CD4-positive, alpha-beta T cell treated with Interleukin-10 for 1 hour (primary cell): ENCODE results near the gene NQO1.

Experiments
- DNase-seq: peaks from one replicate; pipeline ENCODE4 v3.0.0-alpha.2; 2020

Gene NQO1

GRCh38 chr16:69706256-69706974 is 19.9 kb downstream of the NQO1 start:
- no peak for DNase-seq

- no peak for DNase-seq
Measured at GRCh38 chr16:69703638-69704037, 22.7 kb downstream of the NQO1 start.

GRCh38 chr16:69701866-69702265 is 24.5 kb downstream of the NQO1 start:
- DNase-seq = no peak

- DNase-seq = no peak
Measured at GRCh38 chr16:69701452-69701851, 24.9 kb downstream of the NQO1 start.

GRCh38 chr16:69699915-69700314 is 26.4 kb downstream of the NQO1 start:
- no peak for DNase-seq

- DNase-seq = no peak
Measured at GRCh38 chr16:69698404-69698803, 28.0 kb downstream of the NQO1 start.

- no peak for DNase-seq
Measured at GRCh38 chr16:69693916-69694315, 32.4 kb downstream of the NQO1 start.

DNA sequence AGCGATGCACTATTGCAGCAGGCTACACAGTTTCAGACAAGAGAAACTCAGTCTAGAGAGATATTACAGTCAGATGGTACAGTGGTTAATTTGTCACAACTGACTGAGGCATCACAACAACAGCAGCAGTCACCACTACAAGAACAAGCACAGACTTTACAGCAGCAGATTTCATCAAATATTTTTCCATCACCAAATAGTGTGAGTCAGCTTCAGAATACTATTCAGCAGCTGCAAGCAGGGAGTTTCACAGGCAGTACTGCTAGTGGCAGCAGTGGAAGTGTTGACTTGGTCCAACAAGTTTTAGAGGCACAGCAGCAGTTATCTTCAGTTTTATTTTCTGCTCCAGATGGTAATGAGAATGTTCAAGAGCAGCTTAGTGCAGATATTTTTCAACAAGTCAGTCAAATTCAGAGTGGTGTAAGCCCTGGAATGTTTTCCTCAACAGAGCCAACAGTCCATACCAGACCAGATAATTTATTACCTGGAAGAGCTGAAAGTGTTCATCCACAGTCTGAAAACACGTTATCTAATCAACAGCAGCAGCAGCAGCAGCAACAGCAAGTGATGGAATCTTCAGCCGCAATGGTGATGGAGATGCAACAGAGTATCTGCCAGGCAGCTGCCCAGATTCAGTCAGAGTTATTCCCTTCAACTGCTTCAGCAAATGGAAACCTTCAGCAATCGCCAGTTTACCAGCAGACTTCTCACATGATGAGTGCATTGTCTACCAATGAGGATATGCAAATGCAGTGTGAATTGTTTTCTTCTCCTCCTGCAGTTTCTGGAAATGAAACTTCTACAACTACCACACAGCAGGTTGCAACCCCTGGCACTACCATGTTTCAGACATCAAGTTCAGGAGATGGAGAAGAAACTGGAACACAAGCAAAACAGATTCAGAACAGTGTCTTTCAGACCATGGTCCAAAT is 34.1 kb downstream of the NQO1 start:
- DNase-seq = no peak

DNA sequence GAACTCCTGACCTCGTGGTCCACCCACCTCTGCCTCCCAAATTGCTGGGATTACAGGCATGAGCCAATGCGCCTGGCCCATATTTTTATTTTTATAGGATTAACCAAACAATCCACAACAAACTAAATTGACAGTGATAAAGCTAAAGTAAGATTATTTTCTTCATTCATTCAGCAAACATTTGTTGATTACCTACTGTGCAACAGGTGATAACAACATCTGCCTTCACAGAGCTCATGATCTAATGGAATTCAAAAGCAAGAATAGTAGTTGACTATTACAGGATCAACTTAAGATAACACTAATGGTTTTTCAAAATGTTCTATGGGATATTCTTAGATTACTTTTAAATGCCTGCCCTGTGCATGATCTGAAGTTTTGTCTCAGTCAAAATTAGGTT is 37.8 kb downstream of the NQO1 start:
- DNase-seq = no peak

DNA sequence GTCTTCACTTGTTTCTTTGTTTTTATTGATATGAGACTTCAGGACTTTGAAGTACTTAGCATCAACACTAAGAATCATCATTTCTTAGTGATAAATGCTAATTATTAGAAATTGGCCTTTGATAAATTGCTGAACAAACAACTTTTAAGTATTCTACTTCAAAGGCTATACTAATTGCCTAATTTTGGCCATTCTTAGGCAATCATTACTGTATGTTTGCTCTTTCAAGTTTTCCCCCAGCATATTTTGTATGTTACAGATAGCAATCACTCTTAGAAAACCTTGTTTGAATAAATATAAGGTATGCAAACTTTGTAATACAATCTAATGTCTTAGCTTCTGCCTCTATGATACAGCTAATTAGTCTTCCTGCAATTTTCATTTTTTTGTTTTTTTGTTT is 46.0 kb downstream of the NQO1 start:
- DNase-seq = no peak

- DNase-seq = no peak
Measured at GRCh38 chr16:69672998-69673713, 53.2 kb downstream of the NQO1 start.

- DNase-seq = no peak
Measured at GRCh38 chr16:69672315-69672997, 53.9 kb downstream of the NQO1 start.

DNA sequence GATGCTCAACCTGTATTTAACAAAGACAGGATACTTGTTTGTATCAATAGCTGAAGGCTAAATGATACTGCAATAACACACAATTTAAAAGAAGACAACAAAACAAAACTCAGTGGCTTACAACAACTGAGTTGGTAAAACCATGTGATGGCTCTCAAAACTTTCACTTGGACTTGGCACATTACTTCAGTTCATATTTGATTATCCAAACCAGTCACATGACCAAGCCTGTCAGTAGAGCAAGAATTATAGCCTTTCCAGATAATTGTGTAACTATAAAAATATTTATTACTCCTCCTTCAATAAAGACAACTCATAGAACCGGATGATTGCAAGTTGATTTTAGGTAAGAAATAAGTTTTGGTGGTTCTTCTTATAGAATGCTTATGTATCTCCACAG is 56.8 kb downstream of the NQO1 start:
- DNase-seq = no peak

- DNase-seq = no peak
Measured at GRCh38 chr16:69663846-69664245, 62.5 kb downstream of the NQO1 start.

- no peak for DNase-seq
Measured at GRCh38 chr16:69662901-69663300, 63.5 kb downstream of the NQO1 start.

- no peak for DNase-seq
Measured at GRCh38 chr16:69660166-69660565, 66.2 kb downstream of the NQO1 start.
